Immature natural killer cell (primary cell): ENCODE data around the gene POLR2F. TPM values are rescaled to one million over a fixed set of nuclear protein-coding genes. Genes with fewer than 3 reads are reported as not detected.

Experiments used
- DNase-seq, 3 donors: peaks; one replicate each; pipeline ENCODE4 v3.0.0; 2022; ENCODE audit warnings: mixed read lengths in 1 of 3
- H3K27ac Mint-ChIP-seq, 6 donors: one replicate each; pipeline ENCODE4 v1.8.0; 2020; ENCODE audit warnings: mixed read lengths in 6 of 6, mild to moderate bottlenecking in 5 of 6, inconsistent platforms in 4 of 6, moderate library complexity in 3 of 6
- H3K27me3 Mint-ChIP-seq, 3 donors: one replicate each; pipeline ENCODE4 v1.8.0; 2020 to 2021; ENCODE audit warnings: low read depth in 3 of 3, mild to moderate bottlenecking in 3 of 3, mixed read lengths in 3 of 3, moderate library complexity in 3 of 3, inconsistent platforms in 1 of 3
- H3K36me3 Mint-ChIP-seq, 3 donors: one replicate each; pipeline ENCODE4 v1.8.0; 2020; ENCODE audit warnings: mixed read lengths in 3 of 3, inconsistent platforms in 2 of 3, mild to moderate bottlenecking in 2 of 3
- H3K4me1 Mint-ChIP-seq, 2 donors: one replicate each; pipeline ENCODE4 v1.8.0; 2020; ENCODE audit warnings: inconsistent platforms in 2 of 2, mild to moderate bottlenecking in 2 of 2, mixed read lengths in 2 of 2, moderate library complexity in 1 of 2
- H3K4me3 Mint-ChIP-seq, 5 donors: one replicate each; pipeline ENCODE4 v1.8.0; 2020; ENCODE audit warnings: mild to moderate bottlenecking in 5 of 5, mixed read lengths in 5 of 5, inconsistent platforms in 3 of 5, moderate library complexity in 3 of 5
- H3K9me3 Mint-ChIP-seq, 6 donors: one replicate each; pipeline ENCODE4 v1.8.0; 2020; ENCODE audit warnings: mild to moderate bottlenecking in 6 of 6, mixed read lengths in 6 of 6, inconsistent platforms in 4 of 6, moderate library complexity in 3 of 6
- polyA plus RNA-seq, 3 donors: library from polyadenylated mRNA; unstranded; fragments of 300-500 nt; fragmentation: Illumina TruSeq; gene quantifications; one replicate each; pipeline ENCODE4 v1.2.3, GENCODE V29; 2021

Gene POLR2F
- polyA plus RNA-seq, 3 donors from 2014 or later: 181 to 275 (median 203) TPM

DNA sequence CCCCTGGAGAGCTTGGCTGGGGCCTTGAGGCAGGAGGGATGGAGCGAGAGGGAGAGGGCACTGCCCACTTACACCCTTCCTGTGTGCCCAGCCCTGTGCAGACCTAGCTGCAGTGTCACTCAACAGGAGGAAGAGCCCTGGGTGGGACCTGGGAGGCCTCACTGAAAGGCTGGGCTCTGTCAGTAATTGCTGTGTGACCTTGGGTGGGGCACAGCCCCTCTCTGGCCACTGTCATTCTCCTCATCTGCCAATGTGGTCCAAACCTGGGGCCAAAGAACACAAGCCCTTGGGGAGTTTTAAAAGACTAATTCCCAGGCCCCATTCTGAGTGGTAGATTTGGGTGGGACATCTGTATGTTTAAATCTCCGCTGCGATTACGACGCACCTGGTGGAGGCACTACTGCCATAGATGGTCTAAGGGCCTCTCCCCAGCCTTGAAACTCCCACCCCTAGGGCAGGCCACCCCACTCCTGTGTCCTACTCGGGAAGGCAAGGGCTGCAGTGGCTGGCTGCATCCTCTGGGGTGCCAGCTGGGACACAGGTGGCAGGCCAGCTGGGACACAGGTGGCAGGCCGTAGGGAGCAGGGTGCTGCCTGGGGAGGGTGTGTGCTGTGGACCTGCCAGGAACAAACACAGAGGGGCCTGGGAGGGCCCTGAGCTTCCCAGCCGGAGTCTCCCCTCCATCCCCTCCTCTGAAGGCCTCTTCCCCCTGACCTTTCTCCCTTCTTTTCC is 43.2 kb downstream of the POLR2F start:
- H3K27ac Mint-ChIP-seq: peak overlapping the region; percentile 92 to 99 (median 95)
- H3K36me3 Mint-ChIP-seq: no peaks in the 10 kb centered on the region

DNA sequence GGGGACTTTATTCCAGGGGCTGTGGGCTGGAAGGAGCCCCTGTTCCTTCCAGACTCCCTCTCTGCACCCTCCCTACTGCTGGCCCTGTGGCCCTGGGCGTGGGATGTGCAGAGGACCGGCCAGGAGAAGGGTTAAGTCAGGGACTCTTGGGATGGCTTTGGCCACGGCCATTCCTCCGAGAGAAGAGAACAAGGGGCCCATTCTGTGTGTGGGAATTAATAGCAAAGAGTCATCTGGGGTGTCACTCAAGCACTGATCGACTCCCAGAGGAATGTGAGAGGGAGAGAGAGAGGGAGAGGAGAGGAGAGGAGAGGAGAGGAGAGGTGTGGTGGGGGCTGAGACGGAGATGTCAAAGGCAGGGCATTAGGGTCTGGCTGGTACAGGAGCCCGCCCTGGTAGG is 45.0 kb downstream of the POLR2F start:
- no peaks in the 10 kb centered on the region for H3K9me3 Mint-ChIP-seq
- H3K27me3 Mint-ChIP-seq: peaks cover 0 to 1% (median 0%) of the 10 kb centered on the region in 3 donors
- DNase-seq: no peak
- H3K4me3 Mint-ChIP-seq: no peak overlapping the region
- H3K4me1 Mint-ChIP-seq: peaks cover 47 to 63% of the 10 kb centered on the region in 2 donors
- no peaks in the 10 kb centered on the region for H3K36me3 Mint-ChIP-seq
- H3K27ac Mint-ChIP-seq: peak overlapping the region in 5 of 6 donors; percentile 87 to 99 (median 92)

More for the DNA sequence above, 43.2 kb downstream of the POLR2F start:
- peaks cover 0 to 1% (median 0%) of the 10 kb centered on the region in 3 donors for H3K27me3 Mint-ChIP-seq
- H3K4me3 Mint-ChIP-seq: peak overlapping the region; percentile 68 to 82 (median 72)
- no peaks in the 10 kb centered on the region for H3K9me3 Mint-ChIP-seq
- H3K4me1 Mint-ChIP-seq: peaks cover 57 to 76% of the 10 kb centered on the region in 2 donors
- DNase-seq: no peak

GRCh38 chr22:37999236-37999635 is 45.7 kb downstream of the POLR2F start:
- Mint-ChIP-seq H3K9me3 (no peaks in the 10 kb centered on the region), H3K4me1 (peaks cover 45 to 62% of the 10 kb centered on the region in 2 donors), H3K4me3 (no peak overlapping the region), H3K27ac (peak overlapping the region in 3 of 6 donors; percentile 36 to 92 (median 60)), H3K36me3 (no peaks in the 10 kb centered on the region), H3K27me3 (peaks cover 0 to 1% (median 0%) of the 10 kb centered on the region in 3 donors)
- DNase-seq: no peak

GRCh38 chr22:37999640-38000272 is 46.3 kb downstream of the POLR2F start:
- Mint-ChIP-seq H3K27ac (peak overlapping the region in 4 of 6 donors; percentile 60 to 92 (median 74)), H3K9me3 (no peaks in the 10 kb centered on the region), H3K27me3 (peaks cover 0 to 1% (median 0%) of the 10 kb centered on the region in 3 donors), H3K4me1 (peaks cover 46 to 63% of the 10 kb centered on the region in 2 donors), H3K36me3 (no peaks in the 10 kb centered on the region), H3K4me3 (peak overlapping the region in 1 of 5 donors; percentile 7)
- peak in 1 of 3 donors; percentile 31 for DNase-seq

- Mint-ChIP-seq H3K4me3 (no peak overlapping the region), H3K27ac (no peak overlapping the region), H3K27me3 (peaks cover 0 to 3% (median 2%) of the 10 kb centered on the region in 3 donors), H3K4me1 (peaks cover 44 to 49% of the 10 kb centered on the region in 2 donors), H3K36me3 (no peaks in the 10 kb centered on the region), H3K9me3 (no peaks in the 10 kb centered on the region)
- DNase-seq: no peak
Observed at GRCh38 chr22:38005943-38006342, 52.4 kb downstream of the POLR2F start.

DNA sequence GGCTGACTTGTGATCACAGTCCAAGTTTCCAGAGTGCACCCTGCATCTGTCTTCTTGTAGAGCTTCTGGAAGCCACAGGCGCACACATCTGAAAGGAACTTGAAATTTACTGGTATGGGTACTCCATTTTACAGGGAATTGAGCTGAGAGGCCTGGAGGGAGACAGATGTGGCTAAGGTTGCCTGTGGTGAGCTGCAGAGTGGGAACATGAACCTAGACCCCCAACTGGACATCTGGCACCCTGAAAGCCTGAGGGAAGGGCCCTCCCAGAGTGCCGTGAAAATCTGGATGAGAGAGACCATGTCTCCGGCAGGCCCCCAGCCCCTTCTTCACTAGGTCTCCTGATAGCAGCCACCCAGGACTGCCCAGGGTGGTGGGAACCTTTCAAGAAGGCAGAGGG is 53.4 kb downstream of the POLR2F start:
- Mint-ChIP-seq H3K27me3 (peaks cover 0 to 3% (median 2%) of the 10 kb centered on the region in 3 donors), H3K4me1 (peaks cover 46 to 48% of the 10 kb centered on the region in 2 donors), H3K4me3 (no peak overlapping the region), H3K36me3 (no peaks in the 10 kb centered on the region), H3K9me3 (no peaks in the 10 kb centered on the region), H3K27ac (no peak overlapping the region)
- DNase-seq: no peak

GRCh38 chr22:38007330-38007902 is 53.9 kb downstream of the POLR2F start:
- Mint-ChIP-seq H3K36me3 (no peaks in the 10 kb centered on the region), H3K4me3 (no peak overlapping the region), H3K9me3 (no peaks in the 10 kb centered on the region), H3K27ac (no peak overlapping the region), H3K4me1 (peaks cover 46 to 48% of the 10 kb centered on the region in 2 donors), H3K27me3 (peaks cover 0 to 3% (median 2%) of the 10 kb centered on the region in 3 donors)
- no peak for DNase-seq

- Mint-ChIP-seq H3K27ac (peak overlapping the region; percentile 69 to 94 (median 86)), H3K9me3 (no peaks in the 10 kb centered on the region), H3K27me3 (peaks cover 0 to 3% (median 2%) of the 10 kb centered on the region in 3 donors), H3K36me3 (no peaks in the 10 kb centered on the region), H3K4me3 (peak overlapping the region; percentile 68 to 80 (median 77)), H3K4me1 (peaks cover 41 to 46% of the 10 kb centered on the region in 2 donors)
- peak; percentile 45 to 57 (median 57) for DNase-seq
Observed at GRCh38 chr22:38009000-38009806, 55.7 kb downstream of the POLR2F start.

- no peaks in the 10 kb centered on the region for H3K36me3 Mint-ChIP-seq
- H3K4me3 Mint-ChIP-seq: no peak overlapping the region
- H3K4me1 Mint-ChIP-seq: peaks cover 32 to 36% of the 10 kb centered on the region in 2 donors
- no peaks in the 10 kb centered on the region for H3K9me3 Mint-ChIP-seq
- H3K27me3 Mint-ChIP-seq: peaks cover 0 to 3% (median 0%) of the 10 kb centered on the region in 3 donors
- DNase-seq: no peak
- H3K27ac Mint-ChIP-seq: no peak overlapping the region
Observed at GRCh38 chr22:38012604-38013072, 59.1 kb downstream of the POLR2F start.

DNA sequence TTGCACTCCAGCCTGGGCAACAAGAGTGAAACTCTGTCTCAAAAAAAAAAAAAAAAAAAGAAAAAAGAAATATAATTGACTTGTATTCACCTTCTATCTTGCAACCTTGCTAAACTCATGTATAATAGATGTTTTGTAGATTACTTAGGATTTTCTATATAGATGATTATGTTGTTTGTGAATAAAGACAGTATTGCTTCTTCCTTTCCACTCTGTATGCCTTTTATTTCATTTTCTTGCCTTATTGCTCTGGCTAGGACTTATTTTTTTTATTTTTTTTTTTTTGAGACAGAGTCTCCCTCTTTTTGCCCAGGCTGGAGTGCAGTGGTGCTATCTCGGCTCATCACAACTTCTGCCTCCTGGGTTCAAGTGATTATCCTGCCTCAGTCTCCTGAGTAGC is 60.6 kb downstream of the POLR2F start:
- H3K4me3 Mint-ChIP-seq: no peak overlapping the region
- H3K27me3 Mint-ChIP-seq: peaks cover 0 to 2% (median 0%) of the 10 kb centered on the region in 3 donors
- H3K9me3 Mint-ChIP-seq: no peaks in the 10 kb centered on the region
- H3K36me3 Mint-ChIP-seq: no peaks in the 10 kb centered on the region
- peaks cover 34% of the 10 kb centered on the region in 2 donors for H3K4me1 Mint-ChIP-seq
- no peak for DNase-seq
- H3K27ac Mint-ChIP-seq: no peak overlapping the region

- peak overlapping the region in 1 of 6 donors; percentile 31 for H3K27ac Mint-ChIP-seq
- peaks cover 0 to 1% (median 0%) of the 10 kb centered on the region in 3 donors for H3K27me3 Mint-ChIP-seq
- no peak overlapping the region for H3K4me3 Mint-ChIP-seq
- no peaks in the 10 kb centered on the region for H3K36me3 Mint-ChIP-seq
- no peak for DNase-seq
- H3K4me1 Mint-ChIP-seq: peaks cover 24 to 28% of the 10 kb centered on the region in 2 donors
- no peaks in the 10 kb centered on the region for H3K9me3 Mint-ChIP-seq
Observed at GRCh38 chr22:38016182-38017151, 63.0 kb downstream of the POLR2F start.

GRCh38 chr22:38017272-38017920 is 63.9 kb downstream of the POLR2F start:
- peak overlapping the region in 1 of 5 donors; percentile 33 for H3K4me3 Mint-ChIP-seq
- H3K36me3 Mint-ChIP-seq: no peaks in the 10 kb centered on the region
- H3K4me1 Mint-ChIP-seq: peaks cover 23 to 26% of the 10 kb centered on the region in 2 donors
- DNase-seq: no peak
- peak overlapping the region in 2 of 6 donors; percentile 46 to 54 for H3K27ac Mint-ChIP-seq
- peaks cover 0 to 1% (median 0%) of the 10 kb centered on the region in 3 donors for H3K27me3 Mint-ChIP-seq
- H3K9me3 Mint-ChIP-seq: no peaks in the 10 kb centered on the region
